IMR-90 (cell line): ENCODE data around the gene STUM. TPM values are rescaled to one million over a fixed set of nuclear protein-coding genes. Genes with fewer than 3 reads are reported as not detected.

ENCODE experiments used
- ATAC-seq: fragments of 200-7000 bp; cut with Tn5 transposase; 2 replicates; pipeline ENCODE4 v1.9.1; 2020; ENCODE audit warnings: low read depth, mild to moderate bottlenecking, moderate library complexity
- BruUV-seq: library from RNA; stranded (reverse); fragments of 400-500 nt; replicated peaks from 2 replicates; lab custom pipeline; 2021; lab: Mats Ljungman, UMichigan
- CTCF ChIA-PET: fragments of 300-600 bp; formaldehyde crosslinking; extraction: SDS; loops from one replicate; lab custom pipeline; 2021; ENCODE audit warnings: antibody characterized with exemption; lab: Yijun Ruan, JAX
- POLR2A ChIA-PET: fragments of 300-600 bp; sonication (Branson Sonifier 250); formaldehyde crosslinking; loops from one replicate; lab custom pipeline; 2022; ENCODE audit warnings: antibody characterized with exemption; ENCODE audit not compliant: unreplicated experiment; lab: Charles Lee
- DNase-seq: peaks from one replicate; pipeline ENCODE4 v3.0.0; 2013
- H2AFZ ChIP-seq: replicated peaks from 2 replicates; pipeline ENCODE3; 2013; ENCODE audit warnings: low read length, mild to moderate bottlenecking; ENCODE audit not compliant: poor library complexity
- H2AK5ac ChIP-seq: 2 replicates; pipeline ENCODE4 v1.6.1; 2013; ENCODE audit warnings: low read depth, low read length, inconsistent platforms
- H2AK9ac ChIP-seq: replicated peaks from 2 replicates; pipeline ENCODE3; 2013; ENCODE audit warnings: mild to moderate bottlenecking, low read depth, low read length, moderate library complexity; ENCODE audit not compliant: poor library complexity
- H2BK120ac ChIP-seq: 2 replicates; pipeline ENCODE4 v1.6.1; 2013; ENCODE audit warnings: low read depth, low read length, inconsistent platforms
- H2BK15ac ChIP-seq: 3 replicates; pipeline ENCODE4 v1.6.1; 2013; ENCODE audit warnings: low read depth, low read length, inconsistent platforms
- H2BK20ac ChIP-seq: 2 replicates; pipeline ENCODE4 v1.6.1; 2013; ENCODE audit warnings: low read depth, mild to moderate bottlenecking, inconsistent platforms, low read length, moderate library complexity
- H2BK5ac ChIP-seq: 2 replicates; pipeline ENCODE4 v1.6.1; 2013; ENCODE audit warnings: mild to moderate bottlenecking, low read depth, low read length, inconsistent platforms; ENCODE audit not compliant: poor library complexity, severe bottlenecking
- H3K14ac ChIP-seq: replicated peaks from 2 replicates; pipeline ENCODE4 v1.6.1; 2013; ENCODE audit warnings: low read depth, low read length, inconsistent platforms
- H3K18ac ChIP-seq: 2 replicates; pipeline ENCODE4 v1.6.1; 2013; ENCODE audit warnings: low read depth, low read length, control low read depth
- H3K23ac ChIP-seq: 2 replicates; pipeline ENCODE4 v1.6.1; 2013; ENCODE audit warnings: low read depth, low read length, inconsistent platforms
- H3K27ac ChIP-seq: 2 replicates; pipeline ENCODE4 v1.5.1; 2013; ENCODE audit warnings: mild to moderate bottlenecking, control low read depth, low read length; ENCODE audit not compliant: insufficient read depth
- H3K27me3 ChIP-seq: 2 replicates; pipeline ENCODE4 v1.6.1; 2013; ENCODE audit warnings: low read length; ENCODE audit not compliant: control insufficient read depth, insufficient read depth
- H3K36me3 ChIP-seq: 2 replicates; pipeline ENCODE4 v1.6.1; 2013; ENCODE audit warnings: low read length, mixed read lengths; ENCODE audit not compliant: control insufficient read depth, insufficient read depth
- H3K4ac ChIP-seq: 2 replicates; pipeline ENCODE4 v1.6.1; 2013; ENCODE audit warnings: low read depth, low read length, inconsistent platforms
- H3K4me1 ChIP-seq: 2 replicates; pipeline ENCODE4 v1.6.1; 2013; ENCODE audit warnings: low read length, mixed read lengths; ENCODE audit not compliant: control insufficient read depth, insufficient read depth
- H3K4me2 ChIP-seq: 2 replicates; pipeline ENCODE4 v1.6.1; 2013; ENCODE audit warnings: low read depth, mild to moderate bottlenecking, control low read depth, low read length, moderate library complexity
- H3K4me3 ChIP-seq: 2 replicates; pipeline ENCODE4 v1.5.1; 2013; ENCODE audit warnings: low read depth, mild to moderate bottlenecking, control low read depth, low read length, moderate library complexity; ENCODE audit not compliant: insufficient read depth
- H3K56ac ChIP-seq: 2 replicates; pipeline ENCODE4 v1.6.1; 2013; ENCODE audit warnings: low read length, inconsistent platforms; ENCODE audit not compliant: insufficient read depth; ENCODE audit errors: extremely low read depth
- H3K79me1 ChIP-seq, 2 experiments: 2 replicates each; pipeline ENCODE4 v1.6.1; 2013; ENCODE audit warnings: low read length in 2 of 2, inconsistent platforms in 1 of 2, low read depth in 1 of 2
- H3K9ac ChIP-seq: 2 replicates; pipeline ENCODE4 v1.6.1; 2013; ENCODE audit warnings: low read depth, low read length, control low read depth
- H3K9me1 ChIP-seq: 2 replicates; pipeline ENCODE4 v1.6.1; 2013; ENCODE audit warnings: low read length, inconsistent platforms; ENCODE audit not compliant: insufficient read depth
- H3K9me3 ChIP-seq: 2 replicates; pipeline ENCODE4 v1.6.1; 2013; ENCODE audit warnings: low read length; ENCODE audit not compliant: control insufficient read depth, insufficient read depth
- H4K20me1 ChIP-seq: 2 replicates; pipeline ENCODE4 v1.6.1; 2013; ENCODE audit warnings: low read length, inconsistent platforms; ENCODE audit not compliant: insufficient read depth
- H4K5ac ChIP-seq: 2 replicates; pipeline ENCODE4 v1.6.1; 2013; ENCODE audit warnings: mild to moderate bottlenecking, low read depth, low read length, control low read depth
- H4K8ac ChIP-seq, 2 experiments: 2 replicates each; pipeline ENCODE4 v1.6.1; 2013; ENCODE audit warnings: low read depth in 2 of 2, low read length in 2 of 2, control low read depth in 1 of 2, inconsistent platforms in 1 of 2
- H4K91ac ChIP-seq: 2 replicates; pipeline ENCODE4 v1.6.1; 2013; ENCODE audit warnings: low read depth, low read length, inconsistent platforms; ENCODE audit not compliant: insufficient read depth
- CTCF ChIP-seq: conservative IDR thresholded peaks from 2 replicates; pipeline ENCODE4 v1.5.1; 2012; ENCODE audit warnings: mild to moderate bottlenecking, low read depth, low read length, improper control_type of control experiment
- RAD21 ChIP-seq: IDR thresholded peaks from 2 replicates; pipeline ENCODE4 v1.6.1; 2012; ENCODE audit warnings: low read length, improper control_type of control experiment
- RFX5 ChIP-seq: IDR thresholded peaks from 2 replicates; pipeline ENCODE4 v1.8.0; 2012; ENCODE audit warnings: low read depth, mild to moderate bottlenecking, low read length, moderate library complexity
- WGBS, 2 experiments: methylation state at CpG; one replicate each; pipeline versions ENCODE4 v1.1.5 to v1.1.7; 2013; ENCODE audit warnings: missing lambda C conversion rate in 2 of 2; ENCODE audit not compliant: insufficient read length in 1 of 2; ENCODE audit errors: extremely low coverage in 2 of 2; 5-methylcytosine and 5-hydroxymethylcytosine counted together
- dilution Hi-C: fragments of 300-500 bp; cut with HindIII; formaldehyde crosslinking; loops from one replicate; pipeline ENCODE4 v1.14.3; 2018; ENCODE audit warnings: low sequenced_read_pairs; ENCODE audit not compliant: unreplicated experiment
- in situ Hi-C: fragments of 300-500 bp; cut with MboI; formaldehyde crosslinking; loops from 3 replicates; pipeline ENCODE4 v1.14.3; 2019; ENCODE audit warnings: low sequenced_read_pairs, inconsistent platforms, mixed read lengths
- intact Hi-C: fragments of 100-400 bp; cut with micrococcal nuclease; formaldehyde crosslinking; loops from 2 replicates; pipeline ENCODE4 v1.10.0; 2022
- polyA plus RNA-seq, 3 experiments: library from polyadenylated mRNA; depleted of rRNA; stranded (reverse); fragments of >200 nt; gene quantifications; 2 replicates each; pipeline ENCODE4 v1.2.3, GENCODE V29; 2012; ENCODE audit warnings: low replicate concordance in 1 of 3
- total RNA-seq: library from RNA; depleted of rRNA; stranded (reverse); fragments of >200 nt; gene quantifications from 2 replicates; pipeline ENCODE4 v1.2.3, GENCODE V29; 2012

Gene STUM
- total and polyA plus RNA-seq, 2 of the 4 experiments (the other 2 are of a cell fraction), result not detected

GRCh38 chr1:226625832-226626576 is 77.4 kb downstream of the STUM start:
- Histone ChIP-seq H3K4me3 (no peak overlapping the region), H3K4me1 (no peaks in the 10 kb centered on the region), H4K5ac (no peak overlapping the region), H3K9ac (no peak overlapping the region), H3K14ac (no peak overlapping the region), H3K9me1 (no peaks in the 10 kb centered on the region), H2AFZ (peak overlapping the region; percentile 68), H3K9me3 (peaks cover 2% of the 10 kb centered on the region; the same call in 1 of the 2 replicates), H2BK5ac (no peak overlapping the region), H3K56ac (no peak overlapping the region), H4K8ac (no peak overlapping the region), H3K79me1 (no peaks in the 10 kb centered on the region), H3K36me3 (no peaks in the 10 kb centered on the region), H3K27ac (no peak overlapping the region), H2BK120ac (no peak overlapping the region), H3K4ac (no peak overlapping the region), H4K91ac (no peak overlapping the region), H2BK20ac (no peak overlapping the region), H3K18ac (no peak overlapping the region), H2BK15ac (no peak overlapping the region), H4K20me1 (no peaks in the 10 kb centered on the region), H3K23ac (no peak overlapping the region), H2AK9ac (peak overlapping the region; percentile 10), H3K4me2 (peak overlapping the region; percentile 45), H3K27me3 (peaks cover 1% of the 10 kb centered on the region), H2AK5ac (no peak overlapping the region)
- TF ChIP-seq RAD21 (no peak), CTCF (no peak), RFX5 (no peak)
- dilution Hi-C loops (no loop called here), in situ Hi-C loops (no loop called here), intact Hi-C loops (loop anchor here (2.0 to 5.0 kb wide), 3 partner anchors 79 to 811 kb away; partner anchors contain the start of gene STUM)
- ChIA-PET POLR2A (no interaction called here), CTCF (interaction anchor here (0.6 to 1.3 kb wide), 11 partner anchors 16 to 443 kb away, joined by 3 to 8 read pairs (median 4); partner anchors contain the start of gene ITPKB)
- BruUV-seq, result no TSS peak
- 67% methylated on average over 6 of the region's 10 CpGs; no CpG with 5 or more reads in 1 of the 2 experiments for WGBS, 2 experiments
- ATAC-seq (peak; percentile 22), DNase-seq (no peak)
